NCI-H2196 treated with DMSO at 0.1 percent for 48 hours (cell line): ENCODE measurements around the gene GRIP1.

Experiments
- DNase-seq: peaks from one replicate; lab custom pipeline; 2025; ENCODE audit not compliant: unreplicated experiment; lab: John Stamatoyannopoulos, UW

GRIP1 gene

DNA sequence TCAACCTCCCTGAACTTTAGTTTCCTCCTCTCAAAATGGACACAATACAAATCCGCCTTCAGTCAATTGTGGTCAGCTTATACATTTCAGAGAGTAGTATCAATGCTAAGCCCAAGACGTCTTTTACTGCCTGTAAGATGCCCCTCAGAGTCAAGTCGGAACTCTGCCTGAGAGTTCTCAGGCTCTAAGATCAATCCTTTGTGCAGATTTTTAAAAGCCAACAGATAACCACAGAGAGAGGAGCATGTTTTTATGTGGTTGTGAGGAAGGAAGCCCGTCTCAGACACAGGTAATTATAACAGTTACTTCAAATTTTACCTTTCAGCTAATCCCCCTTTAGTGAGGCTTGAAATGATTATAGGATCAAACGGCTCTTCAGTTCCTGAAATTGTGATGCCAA, 285.0 kb downstream of the GRIP1 start:
- no peak for DNase-seq

DNA sequence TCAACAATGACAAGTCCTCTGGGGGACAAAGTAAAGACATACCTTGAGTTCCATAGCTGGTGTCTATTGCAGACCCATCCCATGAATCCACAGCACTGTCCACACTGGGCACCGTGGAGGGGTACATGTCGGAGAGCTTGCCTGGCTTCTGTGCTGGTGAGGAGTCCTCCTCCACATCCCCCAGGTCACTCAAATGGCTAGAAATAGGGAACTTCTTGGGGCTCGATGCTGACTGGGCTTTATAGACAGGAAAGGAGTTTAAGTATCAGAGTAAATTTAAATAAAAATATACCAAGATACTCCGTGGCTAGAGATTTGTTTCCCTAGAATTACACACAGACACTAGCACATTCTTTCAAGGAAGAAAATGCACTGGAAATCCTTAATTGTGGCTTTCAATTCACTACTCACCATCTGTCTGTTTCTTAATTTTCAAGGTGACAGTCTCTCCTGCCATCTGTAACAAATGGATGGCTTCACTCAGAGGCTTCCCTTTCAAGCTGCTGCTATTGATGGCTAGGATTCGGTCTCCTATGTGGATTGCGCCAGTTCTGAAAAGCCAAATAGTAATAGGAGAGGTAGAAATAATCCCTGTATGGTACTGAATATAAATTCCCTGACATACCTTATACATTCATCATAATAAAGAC, 286.5 kb downstream of the GRIP1 start:
- DNase-seq: no peak

DNA sequence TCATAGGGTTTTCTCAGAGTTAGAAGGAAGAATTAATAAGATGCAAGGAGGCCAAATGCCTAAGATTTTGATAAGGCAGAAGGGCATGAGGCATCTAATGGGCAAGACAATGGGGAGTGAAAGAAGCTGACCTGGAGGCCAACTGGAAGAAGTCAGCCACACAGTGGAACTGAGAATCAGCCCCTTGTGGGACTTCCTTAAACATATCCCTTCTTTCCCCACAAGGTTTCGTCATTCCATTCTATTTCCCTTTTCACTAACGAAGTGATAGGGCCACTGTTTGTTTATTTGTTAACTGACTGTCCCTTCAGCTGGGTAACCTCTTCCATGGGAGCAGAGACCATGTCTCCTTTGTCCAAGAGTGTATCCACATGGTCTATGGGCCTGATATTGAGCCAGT, 290.4 kb downstream of the GRIP1 start:
- DNase-seq: no peak

DNA sequence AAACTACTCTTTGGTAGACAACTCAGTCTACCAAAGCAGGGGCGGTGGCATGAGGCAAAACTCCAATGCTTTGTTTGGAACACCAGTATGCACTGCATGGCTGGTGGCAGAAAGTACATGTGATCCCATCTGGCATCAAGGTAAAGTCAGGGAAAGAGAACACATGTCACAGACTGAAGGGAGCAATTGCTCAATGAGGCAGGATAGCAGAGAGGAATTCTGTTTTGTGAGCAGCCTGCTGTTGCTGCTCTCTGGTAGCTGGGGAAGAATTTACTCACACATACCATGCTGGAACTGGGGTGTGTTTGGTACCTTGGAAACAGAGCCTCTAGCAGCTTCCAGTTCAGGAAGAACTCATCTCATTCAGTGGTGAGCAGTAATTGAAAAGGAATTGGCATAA, 291.8 kb downstream of the GRIP1 start:
- no peak for DNase-seq

DNA sequence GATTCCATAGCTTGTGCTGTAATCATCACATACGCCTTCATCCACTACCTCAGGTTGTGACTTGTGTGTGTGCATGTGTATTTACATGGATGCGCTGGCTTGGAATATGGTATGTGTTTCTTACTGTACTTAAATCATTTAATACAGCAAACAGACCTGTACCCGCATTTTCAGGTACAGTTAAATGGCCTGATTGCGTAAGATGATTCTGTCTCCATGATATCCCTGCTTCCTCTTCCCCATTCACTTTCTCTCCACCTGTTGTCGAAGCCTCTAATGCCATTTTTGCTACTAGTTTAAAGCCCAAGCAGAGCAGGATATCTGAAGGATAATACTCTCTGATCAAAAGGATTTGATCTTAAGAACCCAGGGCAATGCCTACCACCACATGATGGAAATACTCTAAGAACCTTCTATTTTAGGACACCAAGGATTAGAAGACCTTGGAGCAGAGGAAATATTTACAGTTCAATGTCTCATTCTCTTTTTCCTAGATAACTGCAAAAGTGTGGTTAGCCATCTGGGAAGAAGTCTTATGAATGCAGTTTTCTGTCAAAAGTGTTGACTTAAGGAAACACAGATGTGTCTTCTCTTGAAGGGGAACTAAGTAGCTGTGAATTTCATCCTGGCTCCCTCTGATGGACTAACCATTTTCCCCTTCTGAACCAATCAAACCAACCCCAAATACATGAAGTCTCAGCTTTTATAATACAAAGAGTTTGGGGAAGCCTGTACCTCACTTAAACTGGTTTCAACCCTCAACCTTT, 297.9 kb downstream of the GRIP1 start:
- DNase-seq: no peak

DNA sequence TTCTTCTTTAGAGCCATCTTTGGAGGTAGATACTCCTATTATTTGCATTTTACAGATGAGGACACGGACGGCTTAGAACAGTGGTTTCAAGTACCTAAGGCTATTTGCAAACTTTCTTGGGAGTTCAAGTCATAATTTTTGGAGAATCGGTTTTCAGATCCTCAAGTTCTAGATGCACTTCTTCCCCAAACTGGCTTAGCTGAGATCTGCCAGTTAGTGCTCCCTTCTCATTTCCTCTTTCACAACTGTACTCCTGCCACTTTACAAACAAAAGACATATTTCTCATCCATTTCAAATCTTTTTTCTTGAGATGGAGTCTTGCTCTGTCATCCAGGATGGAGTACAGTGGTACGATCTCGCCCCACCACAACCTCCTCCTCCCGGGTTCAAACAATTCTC, 299.3 kb downstream of the GRIP1 start:
- DNase-seq: no peak

DNA sequence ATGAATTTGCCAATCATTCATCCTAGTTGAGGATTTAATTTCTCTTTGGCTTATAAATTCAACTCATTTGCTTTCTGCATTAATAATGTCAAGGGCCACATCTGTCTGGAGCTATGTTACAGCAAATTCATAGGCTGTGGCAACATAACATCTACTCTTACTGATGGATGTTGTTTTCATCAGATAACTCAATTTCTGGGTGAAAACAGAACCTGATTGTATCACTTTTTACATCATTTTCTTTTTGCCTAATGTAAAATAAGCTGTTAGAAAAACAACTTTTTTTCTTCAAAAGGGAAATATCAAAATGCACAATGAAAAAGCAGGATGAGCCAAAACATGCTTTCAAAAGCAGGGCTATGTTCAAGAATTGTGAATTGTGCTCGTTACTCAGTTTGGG, 303.3 kb downstream of the GRIP1 start:
- no peak for DNase-seq

DNA sequence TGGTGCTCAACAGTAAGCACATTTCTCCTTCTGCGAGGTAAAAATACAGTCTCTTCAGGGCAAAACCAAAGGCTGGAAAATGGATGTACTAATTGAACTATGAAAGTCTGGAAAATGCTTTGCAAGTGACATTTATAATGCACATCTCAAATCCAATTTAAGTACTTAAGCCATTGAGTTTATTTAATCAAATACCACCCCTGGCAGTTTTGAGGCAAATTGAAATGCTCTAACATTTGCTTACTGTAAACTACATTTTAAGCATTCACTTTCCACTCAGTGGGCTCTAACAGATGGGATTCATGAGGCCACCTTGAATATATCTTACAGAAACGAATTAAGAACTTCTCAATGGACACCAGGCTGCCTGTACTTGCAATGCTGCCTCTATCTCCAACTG, 306.9 kb downstream of the GRIP1 start:
- DNase-seq: no peak

DNA sequence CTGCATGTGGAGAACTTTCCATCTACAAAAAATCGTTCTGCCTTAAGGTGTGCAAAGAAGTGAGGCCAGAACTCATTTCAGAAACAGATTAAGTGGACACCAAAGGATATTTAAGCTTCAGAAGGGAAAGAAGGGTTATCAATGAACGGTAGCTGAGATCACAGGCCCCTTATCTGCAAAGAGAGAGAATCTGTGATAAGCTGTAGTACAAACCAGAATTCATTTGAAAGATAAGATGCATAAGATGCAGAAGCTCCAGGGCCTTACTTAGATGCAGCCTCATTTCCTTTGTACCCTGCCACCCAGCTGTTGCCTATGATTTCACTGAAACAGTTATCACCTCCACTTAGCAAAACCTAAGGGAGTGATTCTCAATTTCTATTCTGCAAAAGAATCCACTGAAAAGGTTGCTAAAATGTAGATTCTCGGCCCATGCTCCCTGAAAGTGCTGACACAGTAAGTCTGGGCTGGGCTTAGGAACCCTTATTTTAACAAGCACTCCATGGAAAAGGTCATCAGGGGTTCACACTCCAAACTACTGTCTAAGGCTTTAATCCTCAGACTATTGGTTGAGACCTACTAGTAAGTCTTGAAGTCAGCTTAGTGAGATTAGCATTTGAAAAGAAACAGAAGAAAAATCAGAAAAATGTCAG, 311.7 kb downstream of the GRIP1 start:
- DNase-seq: no peak

DNA sequence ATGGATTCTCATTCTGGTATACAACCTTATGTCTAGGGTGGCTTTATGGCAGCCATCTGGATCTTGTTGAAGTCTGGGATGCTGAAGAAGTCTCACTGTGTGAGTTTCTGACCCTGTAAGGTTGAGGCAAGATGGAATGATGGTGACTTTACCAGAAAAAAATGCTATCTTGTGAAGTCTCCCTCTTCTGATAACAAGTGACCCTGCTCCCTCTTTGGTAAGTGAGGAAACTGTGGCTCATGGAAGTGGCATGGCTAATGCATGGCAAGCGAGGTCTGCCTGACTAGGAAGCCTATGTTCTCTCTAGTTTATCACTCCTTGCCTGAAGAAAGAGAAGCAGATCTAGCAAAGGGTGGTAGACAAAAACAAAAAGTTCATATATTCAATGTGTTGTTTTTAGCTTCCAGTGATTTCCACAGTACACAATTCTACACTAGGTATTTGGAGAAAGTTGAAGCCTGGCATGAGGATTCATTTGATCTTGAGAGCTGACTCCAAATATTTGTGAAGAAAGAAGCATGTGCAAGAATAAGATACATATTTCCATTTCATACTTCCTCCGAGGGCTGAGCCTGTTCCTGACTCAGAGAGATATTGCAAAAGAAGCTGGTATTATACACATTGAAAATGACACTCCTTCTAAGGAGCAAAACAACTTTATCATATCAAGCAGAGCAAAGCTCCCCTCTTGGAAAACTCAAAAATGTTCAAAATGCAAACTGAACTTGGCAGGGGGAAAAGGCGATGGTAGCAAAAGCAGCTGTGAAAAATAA, 313.0 kb downstream of the GRIP1 start:
- no peak for DNase-seq

DNA sequence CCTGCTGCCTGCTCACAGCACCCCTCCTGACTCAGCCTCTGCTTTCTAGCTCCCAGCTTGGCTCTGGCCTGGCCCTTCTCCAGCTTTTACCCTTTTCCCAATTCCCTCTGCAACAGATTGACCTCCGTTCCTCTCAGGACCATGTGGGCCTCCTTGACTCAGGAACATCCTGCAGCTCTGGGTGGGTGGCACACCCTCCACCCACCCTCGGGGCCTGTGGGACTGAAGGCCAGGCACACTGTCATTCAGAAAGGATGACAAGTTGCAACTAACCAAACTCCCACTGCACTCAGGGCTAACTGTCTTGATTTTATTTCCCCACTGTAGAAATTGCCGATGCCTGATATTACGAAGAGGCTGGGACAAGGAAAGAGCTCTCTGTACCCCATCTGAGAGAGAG, 317.2 kb downstream of the GRIP1 start:
- no peak for DNase-seq

DNA sequence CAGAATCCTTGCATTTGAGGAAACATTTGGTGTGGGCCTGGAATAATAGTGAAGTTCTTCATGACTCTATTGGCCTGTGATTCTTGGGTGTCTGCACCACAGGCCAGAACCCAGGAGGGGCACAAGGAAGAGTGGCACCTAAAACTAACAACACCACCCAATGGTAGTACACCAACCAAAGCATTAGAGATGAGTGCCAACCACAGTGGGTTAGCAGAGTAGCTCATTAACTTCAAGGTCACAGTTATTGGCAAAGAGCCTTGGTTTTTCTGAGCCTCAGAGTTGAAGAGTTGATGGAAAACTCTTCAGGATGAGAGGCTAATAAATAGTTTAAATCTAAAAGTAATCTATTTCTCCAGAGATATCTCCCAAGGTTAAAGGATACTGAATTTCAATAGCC, 319.6 kb downstream of the GRIP1 start:
- no peak for DNase-seq

DNA sequence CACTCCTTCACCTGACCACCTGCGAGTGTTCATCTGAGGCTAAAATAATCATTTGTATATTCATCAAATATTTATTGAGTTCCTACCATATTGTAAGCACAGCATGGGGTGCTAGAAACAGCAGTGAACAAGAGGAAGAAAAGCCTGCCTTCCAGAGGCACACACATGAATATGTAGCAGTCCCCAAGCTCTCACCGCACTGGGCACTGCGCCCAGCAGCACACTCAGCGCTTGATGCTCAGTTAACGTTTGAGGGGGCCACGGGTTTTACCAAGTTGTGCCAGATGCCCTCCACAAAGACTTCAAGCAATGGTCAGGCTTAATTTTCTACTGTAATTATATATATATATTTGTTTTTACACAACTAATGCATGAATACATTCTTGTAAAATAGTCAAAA, 324.6 kb downstream of the GRIP1 start:
- DNase-seq: no peak

DNA sequence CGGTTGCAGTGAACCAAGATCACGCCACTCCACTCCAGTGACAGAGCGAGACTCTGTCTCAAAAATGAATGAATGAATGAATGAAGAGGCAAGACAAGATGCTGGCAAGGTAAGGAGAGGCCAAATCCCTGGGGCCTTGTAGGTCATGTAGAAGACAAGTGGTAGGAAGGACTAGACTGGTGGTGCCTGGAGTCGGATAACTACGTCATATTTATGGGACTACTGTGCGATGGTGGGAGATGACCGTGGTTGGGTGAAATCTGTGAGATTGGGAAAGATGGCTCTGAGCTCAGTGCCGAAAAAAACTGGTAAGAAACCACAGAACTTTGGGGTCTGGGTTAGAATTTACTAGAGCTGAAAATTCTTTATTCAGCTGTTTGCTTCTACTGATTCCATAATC, 326.0 kb downstream of the GRIP1 start:
- DNase-seq: no peak

DNA sequence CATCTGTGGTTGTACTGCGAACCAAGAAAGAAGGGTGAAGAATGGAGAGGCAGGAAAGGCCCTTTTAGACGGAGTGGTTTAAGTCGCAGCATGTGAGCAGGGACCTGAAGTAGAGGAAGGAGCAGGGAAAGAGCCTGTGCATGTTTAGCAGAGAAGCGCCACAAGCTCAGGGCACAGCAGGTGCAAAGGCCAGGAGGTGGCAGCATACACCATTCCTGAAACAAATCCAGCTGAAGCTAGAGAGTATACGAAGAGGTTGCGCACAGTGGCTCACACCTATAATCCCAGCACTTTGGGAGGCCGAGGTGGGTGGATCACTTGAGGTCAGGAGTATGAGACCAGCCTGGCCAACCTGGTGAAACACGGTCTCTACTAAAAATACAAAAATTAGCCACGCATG, 326.7 kb downstream of the GRIP1 start:
- no peak for DNase-seq

DNA sequence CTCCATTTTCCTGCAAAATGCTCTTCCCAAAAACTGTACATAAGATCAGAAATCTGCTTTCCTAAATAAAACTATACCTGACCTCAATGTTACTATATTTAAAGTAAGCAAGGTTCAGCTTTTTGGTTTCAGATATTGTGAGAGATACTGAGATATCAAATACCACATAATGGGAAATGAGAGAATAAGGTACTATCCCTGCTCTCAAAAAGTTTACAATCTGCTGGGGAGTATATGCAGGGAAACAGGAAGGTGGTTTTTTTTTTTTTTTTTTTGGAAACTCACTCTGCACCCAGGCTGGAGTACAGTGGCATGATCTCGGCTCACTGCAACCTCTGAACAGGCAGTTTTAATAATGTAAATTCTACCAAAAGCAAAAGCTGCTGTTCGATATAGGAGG, 327.6 kb downstream of the GRIP1 start:
- no peak for DNase-seq

DNA sequence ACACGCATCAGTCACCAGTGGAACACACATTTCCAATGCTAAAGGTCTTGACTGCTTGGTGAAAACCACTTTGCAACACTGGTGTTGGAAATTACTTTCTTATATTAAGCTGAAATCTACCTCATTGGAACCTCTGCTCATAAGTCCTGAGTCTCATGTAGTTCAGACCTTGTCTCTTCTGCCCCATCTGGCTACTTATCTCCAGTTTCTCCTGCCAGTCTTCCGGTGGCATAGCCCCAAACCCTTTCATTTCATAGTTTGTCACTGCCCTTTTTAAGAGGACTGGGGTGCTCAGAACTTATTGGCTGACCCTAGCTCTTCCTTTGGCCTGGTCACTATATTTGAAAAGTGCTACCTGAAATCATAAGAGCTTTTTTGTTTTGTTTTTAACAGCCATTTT, 332.9 kb downstream of the GRIP1 start:
- no peak for DNase-seq

DNA sequence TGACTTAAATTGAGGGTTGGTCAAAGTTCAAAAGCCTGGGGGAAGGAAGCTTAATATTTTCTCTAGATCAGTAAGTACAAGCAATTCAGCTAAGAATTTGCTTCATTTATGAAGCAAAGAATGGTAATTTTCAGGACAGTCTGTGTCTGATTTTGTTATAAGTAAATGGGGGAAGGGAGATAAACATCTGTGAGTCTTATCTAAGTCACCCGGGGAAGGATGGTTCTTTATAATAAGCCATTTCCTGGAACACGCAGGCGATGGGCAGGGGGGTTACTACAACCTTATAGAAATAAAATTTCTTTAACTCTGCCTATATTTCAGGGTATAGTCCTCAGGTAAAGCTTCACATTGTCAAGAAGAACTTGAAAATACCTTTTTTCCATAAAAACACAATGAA, 333.7 kb downstream of the GRIP1 start:
- DNase-seq: no peak

DNA sequence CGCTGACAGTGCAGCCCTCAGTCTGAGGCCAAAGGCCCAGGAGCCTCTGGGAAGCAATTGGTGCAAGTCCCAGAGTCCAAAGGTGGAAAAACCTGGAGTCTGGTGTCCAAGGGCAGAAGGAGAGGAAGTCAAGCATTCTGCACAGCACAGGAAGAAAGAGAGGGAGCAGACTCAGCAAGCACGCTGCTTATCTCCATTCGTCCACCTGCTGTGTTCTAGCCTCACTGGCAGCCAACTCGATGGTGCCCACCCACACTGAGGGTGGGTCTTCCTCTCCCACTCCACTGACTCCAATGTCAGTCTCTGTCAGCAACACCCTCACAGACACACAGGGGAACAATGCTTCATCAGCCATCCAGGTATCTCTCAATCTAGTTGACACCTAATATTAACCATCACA, 337.8 kb downstream of the GRIP1 start:
- DNase-seq: no peak

DNA sequence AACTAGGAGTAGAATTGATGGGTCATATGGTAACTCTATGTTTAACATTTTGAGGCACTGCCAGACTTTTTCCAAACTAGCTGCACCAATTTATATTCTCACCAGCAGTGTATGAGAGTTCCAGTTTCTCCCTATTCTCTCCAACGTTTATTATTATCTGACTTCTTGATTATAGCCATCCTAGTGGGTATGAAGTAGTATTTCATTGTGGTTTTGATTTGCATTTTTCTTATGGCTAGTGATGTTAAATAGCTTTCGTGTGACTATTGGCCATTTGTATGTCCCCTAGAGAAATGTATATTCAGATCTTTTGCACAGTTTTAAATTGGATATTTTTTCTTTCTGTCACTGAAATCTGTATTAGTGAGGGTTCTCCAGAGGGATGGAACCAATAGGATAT, 338.7 kb downstream of the GRIP1 start:
- no peak for DNase-seq

DNA sequence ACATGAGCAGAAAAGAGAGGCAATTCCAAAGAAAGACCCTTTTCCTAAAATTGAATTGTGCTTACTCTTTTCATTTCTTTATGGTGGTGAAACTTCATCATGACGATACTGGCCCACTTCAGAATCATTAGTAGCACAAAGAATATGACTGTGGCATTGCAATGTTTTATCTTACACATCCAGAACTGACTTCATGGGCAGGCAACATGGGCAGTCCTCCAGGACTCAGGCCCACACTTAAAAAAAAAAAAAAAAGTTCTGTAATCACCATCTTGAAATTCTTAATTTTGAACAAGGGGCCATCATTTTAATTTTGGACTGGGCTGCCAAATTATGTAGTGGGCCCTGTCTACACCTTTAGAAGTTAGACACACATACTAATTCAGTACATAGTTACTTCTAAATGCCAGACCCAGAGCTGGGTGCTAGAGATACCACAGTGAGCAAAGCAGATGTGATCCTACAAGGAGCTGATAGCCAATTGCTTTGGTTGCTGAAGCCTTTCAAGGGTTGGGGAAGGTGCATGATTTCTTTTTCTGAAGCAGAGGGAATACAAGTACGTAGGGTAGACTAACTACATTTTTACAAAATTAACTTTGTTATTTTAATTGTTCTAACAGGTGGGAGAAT, 341.4 kb downstream of the GRIP1 start:
- DNase-seq: no peak
